NCI-H2081 (cell line): ENCODE results near the gene DAPK1.
A peak's percentile ranks its signal among the peaks of the same experiment; 100 is the strongest.

Experiments
- DNase-seq, 2 experiments: peaks; one replicate each; lab custom pipeline; 2025; lab: John Stamatoyannopoulos, UW

DAPK1 gene

GRCh38 chr9:87516926-87517290, 19.2 kb downstream of the DAPK1 start:
- DNase-seq, result peak in 1 of 2 experiments; percentile 18

GRCh38 chr9:87517732-87518131, 20.1 kb downstream of the DAPK1 start:
- no peak for DNase-seq

- no peak for DNase-seq
These were observed 21.2 kb downstream of the DAPK1 start for GRCh38 chr9:87518702-87519335.

GRCh38 chr9:87519461-87519860, 21.8 kb downstream of the DAPK1 start:
- no peak for DNase-seq

GRCh38 chr9:87520172-87520683, 22.6 kb downstream of the DAPK1 start:
- DNase-seq, result peak in 1 of 2 experiments; percentile 32

- no peak for DNase-seq
These were observed 24.2 kb downstream of the DAPK1 start for GRCh38 chr9:87521834-87522233.

GRCh38 chr9:87524061-87524460, 26.4 kb downstream of the DAPK1 start:
- no peak for DNase-seq

- no peak for DNase-seq
These were observed 28.1 kb downstream of the DAPK1 start for GRCh38 chr9:87525546-87526303.

- peak; percentile 33 to 85 for DNase-seq
These were observed 29.7 kb downstream of the DAPK1 start for GRCh38 chr9:87527211-87527916.

- DNase-seq, result no peak
These were observed 31.3 kb downstream of the DAPK1 start for GRCh38 chr9:87528969-87529368.

GRCh38 chr9:87529671-87530070, 32.0 kb downstream of the DAPK1 start:
- no peak for DNase-seq

- DNase-seq, result no peak
These were observed 33.0 kb downstream of the DAPK1 start for GRCh38 chr9:87530716-87531115.

GRCh38 chr9:87531370-87532295, 34.0 kb downstream of the DAPK1 start:
- no peak for DNase-seq

GRCh38 chr9:87533271-87533670, 35.6 kb downstream of the DAPK1 start:
- DNase-seq, result no peak

- DNase-seq, result no peak
These were observed 36.4 kb downstream of the DAPK1 start for GRCh38 chr9:87534036-87534435.

GRCh38 chr9:87534957-87535356, 37.3 kb downstream of the DAPK1 start:
- no peak for DNase-seq

- no peak for DNase-seq
These were observed 38.3 kb downstream of the DAPK1 start for GRCh38 chr9:87535817-87536539.

GRCh38 chr9:87537625-87538024, 40.0 kb downstream of the DAPK1 start:
- no peak for DNase-seq

- no peak for DNase-seq
These were observed 42.9 kb downstream of the DAPK1 start for GRCh38 chr9:87540444-87541105.

GRCh38 chr9:87541663-87542062, 44.0 kb downstream of the DAPK1 start:
- DNase-seq, result no peak

GRCh38 chr9:87542141-87542540, 44.5 kb downstream of the DAPK1 start:
- DNase-seq, result no peak
